GM21423 (cell line): ENCODE measurements around the gene RPLP1.

Source experiments
- ATAC-seq: cut with Tn5 transposase; IDR thresholded peaks from one replicate; pipeline ENCODE4 v1.9.1; 2021; ENCODE audit warnings: mild to moderate bottlenecking, moderate library complexity; ENCODE audit not compliant: unreplicated experiment

RPLP1 gene

GRCh38 chr15:69496001-69496400 is 43.4 kb downstream of the RPLP1 start:
- no peak for ATAC-seq

DNA sequence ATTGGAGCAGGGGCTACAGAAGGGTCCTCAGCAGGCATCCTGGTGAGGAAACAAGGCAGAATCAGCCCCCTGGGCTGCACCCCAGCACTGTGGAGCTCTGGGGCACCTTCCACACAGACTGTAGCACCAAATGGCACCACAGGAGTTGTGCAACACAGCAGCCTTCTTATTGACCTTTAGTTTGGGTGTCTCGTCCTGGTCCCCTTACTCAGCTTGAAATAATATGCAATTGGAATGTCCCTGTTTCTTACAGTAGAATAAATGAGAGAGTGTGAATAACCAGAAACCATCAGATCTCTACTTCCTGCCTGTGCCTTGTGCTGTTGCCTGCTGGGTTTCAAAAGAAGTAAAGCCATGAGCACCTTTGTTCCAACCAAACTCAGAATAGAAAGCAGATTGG is 44.5 kb downstream of the RPLP1 start:
- no peak for ATAC-seq

GRCh38 chr15:69497667-69498066 is 45.0 kb downstream of the RPLP1 start:
- no peak for ATAC-seq

- no peak for ATAC-seq
These were observed 45.7 kb downstream of the RPLP1 start for GRCh38 chr15:69498282-69498681.

GRCh38 chr15:69498987-69499386 is 46.4 kb downstream of the RPLP1 start:
- ATAC-seq, result no peak

DNA sequence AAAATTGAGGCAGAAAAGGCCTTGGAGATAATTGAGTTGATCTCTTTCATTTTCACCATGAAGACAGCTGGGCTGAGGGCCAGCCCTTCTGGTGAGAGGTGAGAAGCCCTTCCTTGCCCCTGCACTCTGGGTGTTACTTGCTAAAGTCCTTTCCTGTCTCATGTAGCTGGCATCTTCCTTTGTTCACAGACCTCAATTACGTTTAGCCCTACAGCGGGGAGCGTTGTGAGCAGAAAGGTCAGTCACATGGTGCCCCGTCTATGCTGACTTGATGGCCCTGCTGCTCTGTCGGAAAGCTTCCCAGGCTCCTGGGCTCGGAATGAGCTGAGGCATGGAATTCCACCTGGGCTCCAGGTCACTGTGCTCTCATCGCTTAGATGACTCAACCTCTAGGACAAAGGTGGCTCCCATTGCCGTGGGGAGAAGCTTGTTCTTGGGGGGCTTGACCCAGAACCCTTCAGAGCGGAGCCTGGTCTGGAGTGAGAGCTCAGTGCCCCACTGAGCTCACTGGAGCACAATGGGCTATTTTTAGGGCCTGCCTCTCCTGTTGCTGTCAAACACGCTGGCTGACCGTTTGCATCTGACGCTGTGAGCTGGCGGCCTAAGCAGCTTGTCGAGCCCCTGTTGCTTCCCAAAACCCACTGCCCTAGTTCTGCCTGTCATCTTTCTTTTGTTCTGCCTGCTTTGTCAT is 47.0 kb downstream of the RPLP1 start:
- no peak for ATAC-seq

GRCh38 chr15:69500339-69500738 is 47.7 kb downstream of the RPLP1 start:
- ATAC-seq, result no peak

GRCh38 chr15:69501456-69501855 is 48.8 kb downstream of the RPLP1 start:
- ATAC-seq, result no peak

DNA sequence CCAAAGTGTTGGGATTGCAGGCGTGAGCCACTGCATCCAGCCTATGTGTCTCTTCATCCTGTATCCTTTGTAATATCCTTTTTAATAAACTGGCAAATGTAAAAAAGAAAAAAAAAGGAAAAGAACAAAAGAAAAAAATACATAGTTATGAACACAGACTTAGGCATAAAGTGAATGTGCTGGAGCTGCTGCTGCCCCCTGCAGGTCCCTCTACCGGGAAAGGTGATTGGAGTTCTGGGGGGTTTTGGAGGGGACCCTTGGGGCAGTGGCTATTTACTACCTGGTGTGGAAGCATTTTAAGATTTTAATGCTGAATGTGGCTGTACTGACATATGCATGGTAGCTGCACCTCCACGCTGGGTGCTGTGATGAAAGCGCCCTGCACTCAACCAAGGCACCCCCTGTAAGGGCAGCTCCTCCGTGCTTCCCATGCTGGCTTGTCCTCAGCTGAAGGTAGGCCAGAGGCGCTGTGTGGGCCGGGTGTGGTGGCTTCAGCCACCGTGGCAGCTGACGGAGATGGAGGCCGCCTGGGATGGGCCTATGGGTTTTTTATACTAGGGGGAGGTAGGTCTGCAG is 49.9 kb downstream of the RPLP1 start:
- no peak for ATAC-seq

DNA sequence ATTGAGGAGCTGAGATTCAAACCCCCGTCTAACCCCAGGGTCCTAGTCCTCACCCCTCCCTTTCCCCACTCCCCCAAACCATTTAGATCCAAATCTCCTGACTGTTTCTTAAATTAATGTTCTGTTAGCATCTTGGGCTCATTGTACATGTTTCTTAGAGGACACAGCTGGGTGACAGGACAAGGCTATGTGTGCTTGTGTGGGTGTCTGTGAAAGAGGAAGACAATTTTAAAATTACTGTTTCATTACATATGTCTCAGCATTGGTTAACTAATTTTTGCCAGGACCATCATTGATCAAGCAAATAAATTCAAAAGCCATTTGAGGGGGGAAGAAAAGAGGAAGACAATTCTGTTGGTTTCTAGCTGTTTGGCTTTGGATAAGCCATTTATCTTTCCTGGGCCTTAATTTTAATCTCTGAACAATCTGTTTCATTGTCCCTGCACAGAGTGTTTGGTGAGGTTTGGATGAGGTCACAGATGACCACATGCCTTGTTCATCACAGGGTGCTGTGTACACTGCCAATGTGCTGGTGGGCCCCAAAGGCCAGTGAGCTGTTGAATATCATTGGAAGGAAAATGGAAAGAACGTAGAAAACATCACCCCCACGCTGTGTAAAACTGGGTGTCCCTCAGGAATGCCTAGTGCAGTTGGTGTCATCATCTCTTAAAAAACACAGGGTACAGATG is 51.9 kb downstream of the RPLP1 start:
- ATAC-seq, result no peak
